ENCODE measurements around the gene LRRC41.
A peak's percentile ranks its signal among the peaks of the same experiment; 100 is the strongest.
"Not testable (repeated sequence)": the region's sequence is repeated elsewhere in the genome, so short reads cannot be mapped to it uniquely, and the experiment has no call there.

LRRC41 gene

DNA sequence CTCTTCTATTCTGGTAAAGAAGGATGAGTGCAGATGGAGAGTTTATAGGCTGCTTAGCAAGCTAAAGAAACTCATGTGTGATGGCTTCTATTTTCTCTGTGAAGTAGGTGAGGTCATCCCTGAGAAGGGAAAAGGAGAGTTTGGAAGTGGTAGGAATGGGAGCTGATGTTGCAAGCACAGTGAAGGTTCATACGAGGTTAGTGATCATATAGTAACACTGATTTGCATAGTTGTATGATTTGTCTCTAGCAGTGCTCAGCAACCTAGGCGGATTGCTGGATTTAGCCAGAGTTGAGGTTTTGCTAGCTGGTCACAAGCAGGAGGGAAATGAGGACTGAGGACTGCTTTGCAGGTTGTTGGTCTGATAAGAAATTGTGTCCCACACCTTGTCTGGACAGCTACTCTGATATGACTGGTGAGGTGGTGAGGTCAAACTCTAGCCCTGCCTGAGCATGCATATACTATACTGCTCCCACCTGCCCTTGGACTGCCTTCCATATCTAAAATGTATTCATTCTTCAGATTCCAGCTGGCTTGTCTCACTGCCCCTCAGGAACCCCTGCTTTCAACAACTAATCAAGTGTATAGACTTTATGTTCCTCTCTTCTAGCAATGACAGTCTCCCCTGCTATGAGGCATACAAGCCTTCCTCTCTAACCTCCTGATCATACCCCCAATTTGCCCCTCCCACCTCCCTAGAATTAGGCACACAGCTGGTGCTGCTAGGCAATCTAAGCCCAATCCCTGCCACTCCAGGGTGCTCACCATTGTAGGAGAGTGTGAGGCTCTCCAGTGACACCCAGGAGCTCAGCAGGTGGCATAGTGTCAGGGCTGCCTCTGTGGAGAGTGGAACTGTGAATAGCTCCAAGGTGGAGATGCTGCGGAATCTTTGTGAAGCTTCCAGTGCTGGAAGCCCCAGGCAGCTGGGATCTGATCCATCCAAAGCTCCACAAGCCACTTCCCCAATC is 18.5 kb downstream of the LRRC41 start:
- DNase-seq = no peak

DNA sequence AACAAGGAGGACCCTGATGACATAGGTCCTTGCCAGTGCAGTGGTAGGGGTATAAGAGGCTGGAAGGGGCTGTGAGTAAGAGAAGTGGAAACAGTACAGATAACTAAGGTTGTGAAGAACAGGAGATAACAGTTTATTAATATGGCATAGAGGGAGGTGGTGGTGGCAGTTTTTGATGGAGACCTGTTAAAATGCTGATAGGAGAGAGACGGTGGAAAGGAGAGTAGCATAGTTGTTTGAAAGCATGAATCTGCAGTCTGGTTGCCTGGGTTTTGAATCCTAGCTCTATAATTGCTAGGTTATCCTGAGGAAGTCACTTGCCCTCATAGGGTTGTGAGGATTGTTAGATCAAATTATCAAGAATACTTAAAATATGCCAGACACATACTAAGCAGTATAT is 19.4 kb downstream of the LRRC41 start:
- no peak for DNase-seq

DNA sequence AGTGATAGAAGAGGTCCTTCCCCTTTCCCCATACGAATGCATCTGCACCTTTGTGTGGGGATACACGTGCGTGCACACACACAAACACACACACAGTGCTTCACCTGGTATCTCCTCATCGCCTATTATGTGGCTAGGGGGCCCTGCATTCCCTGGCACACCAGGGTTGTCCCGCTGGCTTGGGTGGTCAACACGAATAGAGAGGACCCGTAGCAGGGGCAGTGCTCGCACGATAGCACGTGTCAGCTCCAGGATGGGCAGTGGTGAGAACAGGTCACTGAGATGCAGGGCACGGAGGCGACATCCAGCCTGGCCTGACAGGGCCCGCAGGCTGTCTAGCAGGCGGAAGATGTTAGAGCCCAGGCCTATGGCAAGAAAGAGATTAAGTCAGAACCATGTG is 22.4 kb downstream of the LRRC41 start:
- DNase-seq = no peak

DNA sequence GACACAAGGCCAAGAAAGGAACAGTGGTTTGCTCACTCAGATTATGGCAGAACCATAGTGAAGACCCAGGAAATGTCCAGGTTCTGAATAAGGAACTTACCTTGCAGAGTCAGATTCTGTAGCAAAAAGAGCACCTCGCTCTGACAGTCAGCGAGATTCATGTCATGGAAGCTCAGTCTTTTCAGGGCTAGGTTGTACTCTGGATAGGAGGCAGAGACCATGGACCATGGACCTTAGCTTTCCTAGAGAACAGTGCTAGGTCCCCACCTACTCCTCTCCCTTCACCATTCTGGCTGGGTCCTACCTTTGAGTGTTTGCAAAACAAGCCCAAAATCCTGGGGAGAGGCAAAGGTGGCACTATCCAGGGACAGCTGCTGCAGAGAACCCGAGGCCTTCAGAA is 23.3 kb downstream of the LRRC41 start:
- DNase-seq = no peak

DNA sequence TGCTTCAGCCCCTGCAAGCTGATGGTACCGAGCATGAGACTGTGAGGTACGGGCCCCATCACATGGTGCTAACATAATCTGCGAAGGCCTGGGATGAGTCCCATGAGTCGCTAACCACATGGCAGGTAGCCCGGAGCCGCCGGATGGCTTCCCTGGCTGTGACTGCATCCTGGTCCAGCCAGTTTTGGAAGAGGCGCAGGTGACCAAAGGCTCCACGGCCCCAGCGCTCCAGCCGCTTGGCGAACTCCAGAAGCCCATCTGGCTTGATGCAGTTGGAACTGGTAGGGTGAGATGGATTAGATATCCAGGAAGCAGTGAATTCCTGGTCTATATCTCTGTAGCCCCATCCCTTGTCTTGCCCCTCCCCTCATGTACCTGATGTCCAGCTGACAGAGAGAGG is 24.6 kb downstream of the LRRC41 start:
- DNase-seq = no peak

DNA sequence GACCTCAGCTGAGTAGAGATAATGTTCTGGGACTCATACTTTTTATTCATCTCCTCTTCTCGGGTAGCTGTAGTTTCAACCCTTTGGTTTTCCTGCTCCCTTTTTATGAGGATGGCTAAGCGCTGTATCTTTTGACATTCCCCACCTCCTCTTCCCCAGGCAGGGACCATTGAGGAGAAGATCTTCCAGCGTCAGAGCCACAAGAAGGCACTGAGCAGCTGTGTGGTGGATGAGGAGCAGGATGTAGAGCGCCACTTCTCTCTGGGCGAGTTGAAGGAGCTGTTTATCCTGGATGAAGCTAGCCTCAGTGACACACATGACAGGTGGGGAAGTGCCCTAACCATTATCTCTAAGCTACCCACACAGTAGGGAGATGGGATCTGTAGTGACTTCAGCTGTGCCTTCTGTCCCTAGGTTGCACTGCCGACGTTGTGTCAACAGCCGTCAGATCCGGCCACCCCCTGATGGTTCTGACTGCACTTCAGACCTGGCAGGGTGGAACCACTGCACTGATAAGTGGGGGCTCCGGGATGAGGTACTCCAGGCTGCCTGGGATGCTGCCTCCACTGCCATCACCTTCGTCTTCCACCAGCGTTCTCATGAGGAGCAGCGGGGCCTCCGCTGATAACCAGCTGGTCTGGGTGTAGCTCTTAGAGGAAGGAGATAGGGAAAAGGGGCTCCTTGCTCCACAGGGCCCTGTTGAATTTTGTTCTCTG is 25.6 kb downstream of the LRRC41 start:
- no peak for DNase-seq

DNA sequence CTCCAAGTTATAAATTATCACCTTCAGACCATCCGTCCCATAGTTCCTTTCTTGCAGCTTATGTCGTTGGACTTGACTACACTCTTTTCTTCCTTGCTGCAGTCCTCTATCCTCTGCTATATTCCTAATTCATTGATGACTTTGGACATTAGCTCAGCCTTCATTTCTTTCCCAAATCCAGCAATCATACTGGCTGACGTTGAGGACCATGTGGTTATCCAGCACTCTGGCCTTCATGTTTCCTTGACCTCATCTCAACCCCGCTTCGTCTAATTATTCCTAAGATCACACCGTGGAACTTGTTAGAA is 28.4 kb downstream of the LRRC41 start:
- no peak for DNase-seq

DNA sequence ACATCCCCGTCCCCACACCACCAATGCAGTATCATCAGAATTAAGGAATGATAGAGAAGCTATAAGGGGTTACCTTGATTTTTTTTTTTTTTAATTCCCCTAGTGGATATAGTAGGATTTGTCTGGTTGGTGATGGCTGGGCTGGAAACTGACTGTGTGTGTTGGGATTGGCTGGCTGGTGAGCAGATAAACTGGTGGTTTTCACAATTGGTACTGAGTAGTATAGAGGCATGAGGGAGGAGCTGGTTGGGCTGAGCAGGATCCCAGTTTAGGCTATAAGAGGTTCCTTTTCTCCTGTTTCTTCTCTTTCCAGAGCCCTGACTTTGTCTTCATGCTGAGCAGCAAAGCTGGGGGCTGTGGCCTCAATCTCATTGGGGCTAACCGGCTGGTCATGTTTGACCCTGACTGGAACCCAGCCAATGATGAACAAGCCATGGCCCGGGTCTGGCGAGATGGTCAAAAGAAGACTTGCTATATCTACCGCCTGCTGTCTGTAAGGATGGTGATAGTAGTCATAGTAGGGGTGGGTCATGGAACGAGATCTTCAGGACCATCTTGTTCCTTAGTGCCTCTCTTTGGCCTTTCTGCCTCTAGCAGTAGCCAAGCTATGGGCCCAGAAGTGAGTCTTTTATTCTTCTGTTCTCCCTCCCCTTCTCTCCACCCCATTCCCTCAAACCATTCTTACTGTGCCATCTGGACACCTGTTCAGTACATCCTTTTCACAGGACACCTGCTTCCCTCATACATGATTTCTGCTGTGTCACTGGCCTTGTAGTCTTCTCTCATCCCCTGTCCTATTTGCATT is 29.0 kb downstream of the LRRC41 start:
- no peak for DNase-seq

DNA sequence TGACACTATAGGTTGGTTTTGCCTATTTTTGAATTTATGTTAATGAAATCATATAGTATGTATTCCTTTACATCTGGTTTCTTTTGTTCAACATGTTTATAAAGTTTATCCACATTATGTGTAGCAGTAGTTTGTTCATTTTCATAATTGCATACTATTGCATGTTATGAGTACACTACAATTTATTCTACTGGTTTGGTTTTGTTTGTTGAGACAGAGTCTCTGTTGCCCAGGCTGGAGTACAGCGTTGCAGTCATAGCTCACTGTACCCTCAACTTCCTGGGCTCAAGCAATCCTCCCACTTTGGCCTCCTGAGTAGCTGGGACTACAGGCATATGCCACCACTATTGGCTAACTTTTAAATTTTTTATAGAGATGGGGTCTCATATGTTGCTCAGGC is 34.8 kb downstream of the LRRC41 start:
- no peak for DNase-seq

DNA sequence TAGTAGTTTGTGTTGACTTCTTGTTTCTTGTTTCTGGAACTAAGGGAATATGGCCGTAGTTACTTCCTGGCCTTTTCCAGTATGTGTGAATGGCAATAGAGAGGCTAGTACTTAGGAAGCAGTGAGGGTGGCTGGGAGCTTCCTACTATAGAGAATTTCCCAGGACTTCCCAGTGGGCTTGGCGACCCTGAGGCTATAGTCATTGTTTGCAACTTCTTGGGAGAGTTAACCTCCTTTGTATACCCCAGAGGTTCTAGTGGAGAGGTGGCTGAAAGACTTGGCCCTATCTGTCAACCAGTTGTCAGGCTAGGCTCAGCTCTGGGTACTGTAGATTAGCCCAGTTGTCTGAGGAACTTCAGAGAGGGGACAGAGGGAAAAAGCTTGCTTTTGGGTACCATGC is 40.3 kb downstream of the LRRC41 start:
- DNase-seq = no peak

DNA sequence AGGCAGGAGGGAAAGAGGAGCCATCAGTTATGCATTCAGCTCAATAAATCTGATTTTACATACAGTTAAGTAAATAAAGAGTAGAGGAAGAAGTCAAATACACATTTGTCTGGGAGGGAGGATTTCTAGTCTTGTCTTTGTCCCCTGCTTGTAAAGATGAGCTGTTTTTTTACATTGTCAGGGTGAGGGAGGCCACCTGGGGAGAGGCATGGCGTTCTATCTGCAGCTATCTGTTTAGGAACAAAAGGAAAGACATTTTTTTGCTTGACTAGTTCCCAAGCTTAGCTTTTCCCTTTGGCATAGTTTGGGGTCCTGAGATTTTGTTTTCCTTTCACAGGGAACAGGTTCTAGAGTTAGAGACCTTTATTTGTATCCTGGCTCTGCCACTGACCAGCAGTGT is 40.9 kb downstream of the LRRC41 start:
- no peak for DNase-seq

DNA sequence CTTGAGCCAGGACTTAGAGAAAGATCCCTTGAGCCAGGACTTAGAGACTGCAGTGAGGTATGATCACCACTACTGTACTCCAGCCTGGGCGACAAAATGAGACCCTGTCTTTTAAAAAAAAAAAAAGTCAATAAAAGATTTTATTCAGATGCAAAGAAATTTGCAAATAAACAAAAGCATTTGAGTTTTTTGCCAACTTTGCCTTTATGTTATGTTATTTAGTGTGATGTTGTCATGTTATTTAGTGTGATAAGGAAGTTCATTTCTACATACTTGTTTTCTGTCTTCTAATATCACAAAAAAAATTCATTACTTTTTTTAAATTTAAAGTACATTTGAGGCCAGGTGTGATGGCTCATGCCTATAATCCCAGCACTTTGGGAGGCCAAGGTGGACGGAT is 46.9 kb downstream of the LRRC41 start:
- DNase-seq = no peak

DNA sequence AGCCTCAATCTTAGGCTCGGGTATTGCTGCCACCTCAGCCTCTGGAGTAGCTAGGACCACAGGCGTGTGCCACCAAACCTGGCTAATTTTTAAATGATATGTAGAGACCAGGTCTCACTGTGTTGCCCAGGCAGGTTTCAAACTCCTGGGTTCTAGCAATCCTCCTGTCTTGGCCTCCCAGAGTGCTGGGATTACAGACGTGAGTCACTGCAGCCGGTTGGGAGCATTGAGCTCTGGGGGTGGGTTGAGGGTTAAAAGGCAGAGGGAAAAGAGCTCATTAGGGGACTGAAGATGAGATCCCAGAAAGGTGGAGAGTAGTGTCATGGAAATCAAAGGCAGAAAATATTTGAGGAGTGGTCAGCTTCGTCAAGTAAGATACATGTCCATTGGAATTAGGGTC is 48.7 kb downstream of the LRRC41 start:
- no peak for DNase-seq

DNA sequence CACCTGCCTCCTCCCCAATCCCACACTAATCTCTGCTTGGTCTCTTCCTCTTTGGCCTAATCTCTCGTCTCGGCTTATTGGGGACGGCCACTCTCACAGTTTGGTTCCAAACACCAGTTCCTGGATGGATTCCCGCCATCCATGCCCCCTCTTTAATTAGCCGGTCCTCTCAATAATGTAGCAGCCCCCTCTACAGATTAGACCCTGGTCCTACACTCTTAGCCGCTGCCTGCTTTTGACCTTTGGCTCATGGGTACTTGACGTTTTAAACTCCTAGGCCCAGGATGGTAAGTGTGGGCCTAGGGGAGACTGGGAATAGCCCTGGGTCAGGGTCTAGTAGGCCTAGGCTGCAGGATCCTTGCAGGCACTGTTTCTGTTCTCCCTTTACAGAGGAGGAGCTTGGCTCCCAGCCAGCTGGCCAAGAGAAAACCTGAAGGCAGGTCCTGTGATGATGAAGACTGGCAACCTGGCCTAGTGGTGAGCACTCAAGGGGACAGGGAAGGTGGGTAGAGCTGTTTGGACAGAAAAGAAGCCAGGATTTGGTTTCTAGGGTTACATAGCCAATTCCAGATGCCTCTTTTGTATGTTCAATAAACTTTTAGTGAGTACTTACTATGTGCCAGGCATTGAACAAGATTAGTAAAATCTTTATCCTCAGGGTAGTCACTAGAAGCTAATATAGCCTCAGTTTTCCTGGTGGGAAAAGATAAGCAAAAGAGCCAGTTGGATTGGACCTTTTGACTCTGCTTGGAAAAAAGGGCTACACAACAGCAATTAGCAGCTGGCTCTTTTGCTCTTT is 55.1 kb downstream of the LRRC41 start:
- no peak for DNase-seq

DNA sequence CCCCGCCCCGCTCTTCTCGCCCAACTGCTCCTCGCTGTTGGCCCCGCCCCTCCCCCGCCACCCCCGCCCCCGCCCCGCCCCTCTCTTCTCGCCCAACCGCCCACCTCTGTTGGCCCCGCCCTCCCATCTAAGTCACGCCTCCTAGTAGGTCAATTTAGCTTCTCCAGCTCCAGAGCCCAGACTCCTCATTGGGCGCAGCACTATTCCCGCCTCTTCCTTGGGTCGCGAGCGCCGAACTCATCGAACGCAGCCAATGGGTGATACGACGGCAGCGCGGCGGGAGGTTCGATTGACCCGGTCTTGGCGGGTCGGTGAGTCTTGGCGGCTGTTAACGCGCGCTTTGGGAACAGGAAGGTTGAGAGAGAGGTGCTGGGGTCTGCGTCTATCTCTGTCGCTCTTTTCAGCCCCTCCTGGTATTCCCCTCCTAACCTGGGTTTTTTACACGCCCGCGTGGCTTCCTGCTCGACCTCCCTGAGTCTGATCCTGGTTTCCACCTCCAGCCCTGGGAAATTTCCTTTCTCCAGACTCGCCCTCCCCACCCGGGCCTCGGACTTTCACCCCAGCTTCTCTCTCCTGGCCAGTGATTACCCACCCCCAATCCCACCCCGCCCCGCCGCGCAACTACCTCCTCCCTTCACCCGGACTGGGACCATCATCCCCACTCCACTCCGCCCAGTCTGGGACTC is 55.8 kb downstream of the LRRC41 start, which contains the start of gene RAD54L:
TSS of gene RAD54L (plus strand) at position 328 of the 686 bp plus-strand sequence. CDS start 643 bp downstream, outside the sequence.
- peak; percentile 95 for DNase-seq

DNA sequence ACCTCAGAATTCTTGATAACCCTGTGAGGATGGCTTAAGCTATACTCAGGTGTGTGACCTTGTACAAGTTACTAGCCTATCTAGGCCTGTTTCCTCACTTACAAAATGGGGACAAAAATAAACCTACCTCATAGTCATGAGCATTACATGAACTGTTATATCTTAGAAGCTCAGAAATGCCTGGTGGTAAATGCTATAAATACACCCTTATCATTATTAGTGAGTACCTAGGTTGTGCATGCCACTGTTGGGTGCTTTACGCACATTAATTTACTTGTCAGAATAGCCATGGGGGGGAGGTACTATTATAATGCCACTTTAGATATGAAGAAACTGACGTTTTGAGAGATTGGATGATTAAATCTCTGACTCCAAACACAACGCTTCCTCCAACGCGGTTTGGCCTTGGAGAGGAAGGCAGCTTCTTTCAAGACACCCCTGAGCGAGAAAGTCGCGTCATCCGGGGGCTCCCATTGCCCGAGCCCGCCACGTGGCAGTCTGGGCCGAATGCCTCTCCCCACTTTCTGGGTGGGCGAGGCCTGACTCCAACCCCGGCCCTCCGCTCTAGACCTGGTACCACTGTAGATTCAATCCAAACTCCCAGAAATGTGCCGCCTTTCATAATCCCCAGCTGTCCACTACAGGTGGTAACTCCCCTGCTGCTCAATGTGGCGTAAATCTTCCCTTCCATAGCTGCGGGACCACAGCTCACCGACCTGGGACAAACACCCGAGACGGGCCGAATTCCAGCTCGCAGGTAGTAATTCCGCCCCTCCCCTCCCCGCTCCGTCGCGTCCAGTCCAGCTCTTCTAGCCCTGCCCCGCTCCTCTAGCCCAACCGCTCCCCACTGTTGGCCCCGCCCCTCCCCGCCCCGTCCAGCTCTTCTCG is 56.6 kb downstream of the LRRC41 start:
- peak; percentile 49 for DNase-seq

DNA sequence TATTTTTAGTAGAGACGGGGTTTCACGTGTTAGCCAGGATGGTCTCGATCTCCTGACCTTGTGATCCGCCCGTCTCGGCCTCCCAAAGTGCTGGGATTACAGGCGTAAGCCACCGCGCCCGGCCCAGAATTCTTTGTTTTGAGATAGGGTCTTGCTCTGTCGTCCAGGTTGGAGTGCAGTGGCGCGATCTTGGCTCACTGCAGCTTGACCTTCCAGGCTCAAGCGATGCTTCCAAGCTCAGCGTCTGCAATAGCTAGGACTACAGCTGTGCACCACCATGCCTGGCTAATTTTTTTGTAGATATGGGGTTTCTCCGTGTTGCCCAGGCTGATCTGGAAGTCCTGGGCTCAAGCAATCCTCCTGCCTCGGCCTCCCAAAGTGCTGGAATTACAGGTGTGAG is 57.3 kb downstream of the LRRC41 start:
- DNase-seq = not testable (repeated sequence)

DNA sequence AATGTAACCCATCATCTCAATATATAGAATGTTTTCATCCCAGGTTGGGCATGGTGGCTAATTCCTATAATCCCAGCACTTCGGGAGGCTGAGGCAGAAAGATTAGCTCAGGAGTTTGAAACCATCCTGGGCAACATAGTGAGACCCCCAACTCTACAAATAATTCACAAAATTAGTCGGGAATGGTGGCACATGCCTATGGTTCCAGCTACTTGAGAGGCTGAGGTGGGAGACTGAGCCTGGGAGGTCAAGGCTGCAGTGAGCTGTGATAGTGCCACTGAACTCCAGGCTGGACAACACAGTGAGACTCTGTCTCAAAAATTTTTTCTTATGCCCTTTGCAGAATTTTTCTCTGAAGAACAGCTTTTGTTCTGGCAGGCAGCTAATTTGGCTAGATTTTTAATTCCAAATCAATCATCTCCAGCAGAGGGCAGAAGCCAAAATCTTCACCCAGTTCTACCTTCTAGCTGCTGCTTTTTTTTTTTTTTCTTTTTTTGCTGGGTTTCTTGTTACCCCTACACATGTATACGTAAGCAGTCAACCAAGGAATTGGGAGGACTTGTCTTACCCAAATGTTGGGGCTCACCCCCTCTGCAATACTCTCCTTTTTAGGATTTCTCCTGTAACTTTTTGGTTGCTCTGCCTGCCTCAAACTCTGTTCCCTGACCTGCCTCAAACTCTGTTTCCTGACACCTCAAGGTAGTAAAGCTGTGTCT is 58.6 kb downstream of the LRRC41 start:
- DNase-seq = no peak

DNA sequence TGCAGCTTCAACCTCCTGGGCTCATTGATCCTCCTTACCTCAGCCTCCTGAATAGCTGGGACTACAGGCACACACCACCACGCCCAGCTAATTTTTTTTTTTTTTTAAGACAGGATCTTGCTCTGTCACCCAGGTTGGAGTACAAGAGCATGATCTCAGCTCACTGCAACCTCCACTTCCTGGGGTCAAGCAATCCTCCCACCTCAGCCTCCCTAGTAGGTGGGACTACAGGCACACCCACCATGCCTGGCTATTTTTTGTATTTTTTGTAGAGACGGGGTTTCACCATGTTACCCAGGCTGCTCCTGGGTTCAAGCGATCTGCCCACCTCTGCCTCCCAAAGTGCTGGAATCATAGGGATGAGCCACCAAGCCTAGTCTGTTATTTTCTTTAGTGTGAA is 59.6 kb downstream of the LRRC41 start:
- not testable (repeated sequence) for DNase-seq

DNA sequence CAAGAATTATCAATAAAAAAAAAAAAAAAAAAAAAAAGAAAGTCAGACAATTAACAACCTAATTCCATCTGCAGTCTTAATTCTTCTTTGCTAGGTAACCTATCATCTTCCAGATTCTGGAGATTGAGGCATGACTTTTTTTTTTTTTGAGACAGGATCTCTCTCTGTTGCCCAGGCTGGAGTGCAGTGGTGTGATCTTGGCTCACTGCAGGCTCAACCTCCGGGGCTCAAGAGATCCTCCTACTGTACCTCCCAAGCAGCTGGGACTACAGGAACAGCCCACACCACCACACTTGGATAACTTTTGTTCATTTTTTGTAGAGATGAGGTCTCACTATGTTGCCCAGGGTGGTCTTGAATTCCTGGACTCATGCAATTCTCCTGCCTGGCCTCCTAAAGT is 60.5 kb downstream of the LRRC41 start:
- no peak for DNase-seq

All from activated T-cell treated with anti-CD3 and anti-CD28 coated beads for 4 hours (primary cell).